NCI-H1092 treated with DMSO at 0.1 percent for 48 hours (cell line): ENCODE data around the gene IVNS1ABP.
"Not testable (repeated sequence)": the region's sequence is repeated elsewhere in the genome, so short reads cannot be mapped to it uniquely, and the experiment has no call there.

Experiments used
- DNase-seq: peaks from one replicate; lab custom pipeline; 2025; lab: John Stamatoyannopoulos, UW

IVNS1ABP gene

GRCh38 chr1:185252404-185252803 lies 64.6 kb downstream of the IVNS1ABP start:
- DNase-seq = not testable (repeated sequence)

- not testable (repeated sequence) for DNase-seq
Measured at GRCh38 chr1:185251928-185252327, 65.1 kb downstream of the IVNS1ABP start.

- DNase-seq = no peak
Measured at GRCh38 chr1:185250063-185250462, 67.0 kb downstream of the IVNS1ABP start.

- DNase-seq = no peak
Measured at GRCh38 chr1:185249563-185249962, 67.5 kb downstream of the IVNS1ABP start.
